Neural progenitor cell (in vitro differentiated cells): ENCODE data around the gene FLT4. TPM values are rescaled to one million over a fixed set of nuclear protein-coding genes. Genes with fewer than 3 reads are reported as not detected.

ENCODE experiments used
- DNase-seq: peaks from one replicate; pipeline ENCODE4 v3.0.0-alpha.2; 2016; ENCODE audit warnings: low spot score
- H2AFZ ChIP-seq: fragments of 200-600 bp; sonication (generic); replicated peaks from 2 replicates; pipeline ENCODE4 v1.6.1; 2016; ENCODE audit warnings: antibody characterized with exemption
- H3F3A ChIP-seq: fragments of 200-600 bp; sonication (generic); 2 replicates; pipeline ENCODE4 v1.6.1; 2016; ENCODE audit warnings: antibody characterized with exemption, low read depth
- H3K27ac ChIP-seq: fragments of 200-600 bp; sonication (generic); 2 replicates; pipeline ENCODE4 v1.5.1; 2016; ENCODE audit warnings: mild to moderate bottlenecking
- H3K27me3 ChIP-seq: fragments of 200-600 bp; sonication (generic); 2 replicates; pipeline ENCODE4 v1.6.1; 2016; ENCODE audit warnings: mild to moderate bottlenecking, moderate library complexity
- H3K36me3 ChIP-seq: fragments of 200-600 bp; sonication (generic); 2 replicates; pipeline ENCODE4 v1.5.1; 2016
- H3K4me1 ChIP-seq: fragments of 200-600 bp; sonication (generic); 2 replicates; pipeline ENCODE4 v1.6.1; 2016; ENCODE audit warnings: mixed run types
- H3K4me2 ChIP-seq: fragments of 200-600 bp; sonication (generic); 2 replicates; pipeline ENCODE4 v1.6.1; 2016
- H3K4me3 ChIP-seq: fragments of 200-600 bp; sonication (generic); 2 replicates; pipeline ENCODE4 v1.5.1; 2016
- H3K79me2 ChIP-seq: fragments of 200-600 bp; sonication (generic); 2 replicates; pipeline ENCODE4 v1.6.1; 2016; ENCODE audit warnings: low read depth
- H3K9ac ChIP-seq: fragments of 200-600 bp; sonication (generic); 2 replicates; pipeline ENCODE4 v1.6.1; 2016
- H3K9me3 ChIP-seq: fragments of 200-600 bp; sonication (generic); 2 replicates; pipeline ENCODE4 v1.5.1; 2016; ENCODE audit warnings: low read depth
- H4K20me1 ChIP-seq: fragments of 200-600 bp; sonication (generic); 2 replicates; pipeline ENCODE4 v1.6.1; 2016; ENCODE audit warnings: low read depth
- H3K27ac Mint-ChIP-seq: 3 replicates; pipeline ENCODE4 v1.8.0; 2021; ENCODE audit warnings: mixed read lengths
- H3K27me3 Mint-ChIP-seq: 2 replicates; pipeline ENCODE4 v1.8.0; 2022; ENCODE audit warnings: low read depth, mild to moderate bottlenecking, inconsistent platforms, moderate library complexity, mixed read lengths; ENCODE audit not compliant: insufficient read depth
- H3K36me3 Mint-ChIP-seq: 3 replicates; pipeline ENCODE4 v1.8.0; 2021; ENCODE audit warnings: mixed read lengths
- H3K4me1 Mint-ChIP-seq: 3 replicates; pipeline ENCODE4 v1.8.0; 2021; ENCODE audit warnings: mixed read lengths
- H3K4me3 Mint-ChIP-seq: 3 replicates; pipeline ENCODE4 v1.8.0; 2021; ENCODE audit warnings: mild to moderate bottlenecking, moderate library complexity, mixed read lengths
- H3K9me3 Mint-ChIP-seq: 3 replicates; pipeline ENCODE4 v1.8.0; 2020; ENCODE audit warnings: mixed read lengths
- CTCF ChIP-seq: fragments of 200-600 bp; sonication (generic); IDR thresholded peaks from 2 replicates; pipeline ENCODE4 v1.5.1; 2017; ENCODE audit warnings: antibody characterized with exemption, mild to moderate bottlenecking
- EZH2 ChIP-seq: fragments of 200-600 bp; sonication (generic); IDR thresholded peaks from 2 replicates; pipeline ENCODE4 v1.6.1; 2017; ENCODE audit warnings: antibody characterized with exemption, mild to moderate bottlenecking, moderate library complexity
- EZH2phosphoT487 ChIP-seq: fragments of 200-600 bp; sonication (generic); IDR thresholded peaks from 2 replicates; pipeline ENCODE4 v1.6.1; 2017; ENCODE audit warnings: antibody characterized with exemption
- total RNA-seq: library from RNA; depleted of rRNA; stranded (reverse); fragments of >200 nt; gene quantifications from 2 replicates; pipeline ENCODE4 v1.2.3, GENCODE V29; 2015; ENCODE audit warnings: low replicate concordance

FLT4 gene
- total RNA-seq, 1 donor from 2014 or later: 2.3 TPM

GRCh38 chr5:180646289-180646962, 3.0 kb downstream of the FLT4 start:
- Mint-ChIP-seq H3K27me3 (peaks cover 49% of the 10 kb centered on the region), H3K36me3 (no peaks in the 10 kb centered on the region), H3K9me3 (no peaks in the 10 kb centered on the region), H3K4me1 (peaks cover 34% of the 10 kb centered on the region), H3K27ac (no peak overlapping the region), H3K4me3 (no peak overlapping the region)
- Histone ChIP-seq H3K4me3 (no peak overlapping the region), H3F3A (no peaks in the 10 kb centered on the region), H3K27ac (no peak overlapping the region), H3K4me2 (no peak overlapping the region), H4K20me1 (peaks cover 12% of the 10 kb centered on the region), H3K4me1 (peaks cover 4% of the 10 kb centered on the region), H3K36me3 (no peaks in the 10 kb centered on the region), H3K79me2 (no peaks in the 10 kb centered on the region), H3K27me3 (peaks cover 58% of the 10 kb centered on the region), H3K9me3 (no peaks in the 10 kb centered on the region), H3K9ac (no peak overlapping the region), H2AFZ (no peak overlapping the region)
- DNase-seq: no peak
- no peak for TF ChIP-seq EZH2
- TF ChIP-seq CTCF: no peak
- TF ChIP-seq EZH2phosphoT487: no peak

- TF ChIP-seq EZH2: no peak
- no peak for TF ChIP-seq EZH2phosphoT487
- no peak for TF ChIP-seq CTCF
- no peak overlapping the region for H3K9ac ChIP-seq
- no peak overlapping the region for H3K4me2 ChIP-seq
- Mint-ChIP-seq H3K4me1 (peaks cover 31% of the 10 kb centered on the region), H3K9me3 (no peaks in the 10 kb centered on the region), H3K27ac (no peak overlapping the region), H3K36me3 (no peaks in the 10 kb centered on the region), H3K4me3 (no peak overlapping the region), H3K27me3 (peaks cover 40% of the 10 kb centered on the region)
- H3K4me1 ChIP-seq: peaks cover 4% of the 10 kb centered on the region
- H3K9me3 ChIP-seq: no peaks in the 10 kb centered on the region
- no peak for DNase-seq
- H3K27me3 ChIP-seq: peaks cover 50% of the 10 kb centered on the region
- H3F3A ChIP-seq: no peaks in the 10 kb centered on the region
- H3K79me2 ChIP-seq: no peaks in the 10 kb centered on the region
- H3K27ac ChIP-seq: no peak overlapping the region
- H3K4me3 ChIP-seq: no peak overlapping the region
- no peaks in the 10 kb centered on the region for H3K36me3 ChIP-seq
- no peak overlapping the region for H2AFZ ChIP-seq
- H4K20me1 ChIP-seq: peaks cover 12% of the 10 kb centered on the region
Observed at GRCh38 chr5:180645274-180646204, 3.9 kb downstream of the FLT4 start.

GRCh38 chr5:180644825-180645273, 4.6 kb downstream of the FLT4 start:
- TF ChIP-seq EZH2phosphoT487: no peak
- no peak for TF ChIP-seq EZH2
- TF ChIP-seq CTCF: no peak
- peaks cover 3% of the 10 kb centered on the region for H3K4me1 ChIP-seq
- H3K27ac ChIP-seq: no peak overlapping the region
- H3K9ac ChIP-seq: no peak overlapping the region
- H3K4me1 Mint-ChIP-seq: peaks cover 25% of the 10 kb centered on the region
- H3K9me3 ChIP-seq: no peaks in the 10 kb centered on the region
- H4K20me1 ChIP-seq: peaks cover 8% of the 10 kb centered on the region
- H3K4me3 Mint-ChIP-seq: no peak overlapping the region
- no peaks in the 10 kb centered on the region for H3F3A ChIP-seq
- no peaks in the 10 kb centered on the region for H3K36me3 Mint-ChIP-seq
- peaks cover 34% of the 10 kb centered on the region for H3K27me3 Mint-ChIP-seq
- no peaks in the 10 kb centered on the region for H3K9me3 Mint-ChIP-seq
- H3K4me3 ChIP-seq: no peak overlapping the region
- H3K27me3 ChIP-seq: peaks cover 43% of the 10 kb centered on the region
- no peak overlapping the region for H3K4me2 ChIP-seq
- no peak for DNase-seq
- H2AFZ ChIP-seq: no peak overlapping the region
- H3K36me3 ChIP-seq: no peaks in the 10 kb centered on the region
- H3K79me2 ChIP-seq: no peaks in the 10 kb centered on the region
- H3K27ac Mint-ChIP-seq: no peak overlapping the region
